Hepatocyte (in vitro differentiated cells): Measurements from ENCODE around the gene NRIP1.

ENCODE experiments used
- CTCF ChIP-seq: fragments of 200-600 bp; sonication (generic); IDR thresholded peaks from 2 replicates; pipeline ENCODE4 v1.5.1; 2016; ENCODE audit warnings: antibody characterized with exemption, mild to moderate bottlenecking; ENCODE audit not compliant: poor library complexity
- EZH2 ChIP-seq: fragments of 200-600 bp; sonication (generic); IDR thresholded peaks from 2 replicates; pipeline ENCODE4 v1.6.1; 2016; ENCODE audit warnings: antibody characterized with exemption, mild to moderate bottlenecking, borderline replicate concordance
- EZH2phosphoT487 ChIP-seq: fragments of 200-600 bp; sonication (generic); IDR thresholded peaks from one replicate; pipeline ENCODE4 v1.6.1; 2018; ENCODE audit warnings: antibody characterized with exemption, mild to moderate bottlenecking, low read depth, moderate library complexity; ENCODE audit not compliant: unreplicated experiment, severe bottlenecking

GRCh38 chr21:14975136-14975919 is 89.5 kb downstream of the NRIP1 start:
- TF ChIP-seq CTCF (no peak), EZH2 (no peak), EZH2phosphoT487 (no peak)
